Mesendoderm (in vitro differentiated cells): ENCODE measurements around the gene ERCC4.

Experiments
- DNase-seq: peaks from one replicate; pipeline ENCODE4 v3.0.0; 2013
- H2AK5ac ChIP-seq: 2 replicates; pipeline ENCODE4 v1.6.1; 2013; ENCODE audit warnings: low read length, inconsistent platforms
- H2BK120ac ChIP-seq: 2 replicates; pipeline ENCODE4 v1.6.1; 2013; ENCODE audit warnings: low read depth, mild to moderate bottlenecking, low read length, moderate library complexity, mixed read lengths
- H2BK15ac ChIP-seq: replicated peaks from 2 replicates; pipeline ENCODE4 v1.6.1; 2013; ENCODE audit warnings: low read depth, mild to moderate bottlenecking, moderate library complexity
- H2BK5ac ChIP-seq: 2 replicates; pipeline ENCODE4 v1.6.1; 2013; ENCODE audit warnings: low read length, inconsistent platforms
- H3K18ac ChIP-seq: 2 replicates; pipeline ENCODE4 v1.6.1; 2013; ENCODE audit warnings: mild to moderate bottlenecking, low read length, mixed read lengths
- H3K23ac ChIP-seq: one replicate; pipeline ENCODE4 v1.6.1; 2013; ENCODE audit warnings: low read length
- H3K27ac ChIP-seq: 2 replicates; pipeline ENCODE4 v1.5.1; 2013; ENCODE audit warnings: low read depth, mild to moderate bottlenecking, inconsistent platforms, low read length, moderate library complexity
- H3K27me3 ChIP-seq: 2 replicates; pipeline ENCODE4 v1.6.1; 2013; ENCODE audit warnings: low read length, control low read depth, mild to moderate bottlenecking, inconsistent platforms; ENCODE audit not compliant: insufficient read depth, poor library complexity
- H3K36me3 ChIP-seq: 2 replicates; pipeline ENCODE4 v1.6.1; 2013; ENCODE audit warnings: low read length, inconsistent platforms; ENCODE audit not compliant: control insufficient read depth, insufficient read depth
- H3K4ac ChIP-seq: one replicate; pipeline ENCODE4 v1.6.1; 2013; ENCODE audit warnings: low read depth, mild to moderate bottlenecking, low read length, moderate library complexity
- H3K4me1 ChIP-seq: 2 replicates; pipeline ENCODE4 v1.6.1; 2013; ENCODE audit warnings: low read depth, low read length, inconsistent platforms; ENCODE audit not compliant: control insufficient read depth
- H3K4me2 ChIP-seq: 2 replicates; pipeline ENCODE4 v1.6.1; 2013; ENCODE audit warnings: low read length
- H3K4me3 ChIP-seq: 2 replicates; pipeline ENCODE4 v1.5.1; 2013; ENCODE audit warnings: mild to moderate bottlenecking, low read length
- H3K56ac ChIP-seq: one replicate; pipeline ENCODE4 v1.6.1; 2013; ENCODE audit warnings: low read length
- H3K79me1 ChIP-seq: 2 replicates; pipeline ENCODE4 v1.6.1; 2013; ENCODE audit warnings: low read length, inconsistent platforms
- H3K79me2 ChIP-seq: 2 replicates; pipeline ENCODE4 v1.6.1; 2013; ENCODE audit warnings: mild to moderate bottlenecking, low read length; ENCODE audit not compliant: control insufficient read depth, insufficient read depth
- H3K9ac ChIP-seq: 2 replicates; pipeline ENCODE4 v1.6.1; 2013; ENCODE audit warnings: low read length, inconsistent platforms
- H4K5ac ChIP-seq: one replicate; pipeline ENCODE4 v1.6.1; 2013; ENCODE audit warnings: low read length
- H4K8ac ChIP-seq: one replicate; pipeline ENCODE4 v1.6.1; 2013; ENCODE audit warnings: low read depth, mild to moderate bottlenecking, control low read depth, low read length, moderate library complexity
- WGBS: extraction: QIAGEN DNeasy Blood & Tissue Kit; methylation state at CpG from one replicate; pipeline ENCODE4 v1.1.7; 2013; ENCODE audit warnings: low lambda C conversion rate, missing lambda C conversion rate; ENCODE audit not compliant: insufficient coverage; ENCODE audit errors: extremely low coverage; 5-methylcytosine and 5-hydroxymethylcytosine counted together

Gene ERCC4

DNA sequence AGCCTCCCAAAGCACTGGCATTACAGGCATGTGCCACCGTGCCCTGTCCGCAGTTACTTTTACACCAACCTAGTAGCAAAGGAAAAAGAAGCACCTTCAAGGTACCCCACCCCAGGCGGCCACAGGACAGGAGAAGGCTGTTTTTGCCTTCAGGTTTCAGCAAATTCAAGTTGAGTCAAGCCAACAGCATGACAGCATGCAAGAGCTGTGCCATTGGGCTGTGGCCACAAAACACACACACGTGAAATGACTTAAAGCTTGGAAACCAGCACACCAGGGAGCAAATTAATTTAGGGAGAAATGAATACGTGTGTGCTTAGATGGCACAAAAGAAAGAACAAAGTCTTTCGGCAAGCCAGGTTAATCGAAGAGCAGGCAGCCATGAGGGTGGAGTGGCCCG lies 39.7 kb downstream of the ERCC4 start:
- WGBS: no CpG with 5 or more reads among the region's 8 CpGs
- no peak overlapping the region for H3K4me2 ChIP-seq

DNA sequence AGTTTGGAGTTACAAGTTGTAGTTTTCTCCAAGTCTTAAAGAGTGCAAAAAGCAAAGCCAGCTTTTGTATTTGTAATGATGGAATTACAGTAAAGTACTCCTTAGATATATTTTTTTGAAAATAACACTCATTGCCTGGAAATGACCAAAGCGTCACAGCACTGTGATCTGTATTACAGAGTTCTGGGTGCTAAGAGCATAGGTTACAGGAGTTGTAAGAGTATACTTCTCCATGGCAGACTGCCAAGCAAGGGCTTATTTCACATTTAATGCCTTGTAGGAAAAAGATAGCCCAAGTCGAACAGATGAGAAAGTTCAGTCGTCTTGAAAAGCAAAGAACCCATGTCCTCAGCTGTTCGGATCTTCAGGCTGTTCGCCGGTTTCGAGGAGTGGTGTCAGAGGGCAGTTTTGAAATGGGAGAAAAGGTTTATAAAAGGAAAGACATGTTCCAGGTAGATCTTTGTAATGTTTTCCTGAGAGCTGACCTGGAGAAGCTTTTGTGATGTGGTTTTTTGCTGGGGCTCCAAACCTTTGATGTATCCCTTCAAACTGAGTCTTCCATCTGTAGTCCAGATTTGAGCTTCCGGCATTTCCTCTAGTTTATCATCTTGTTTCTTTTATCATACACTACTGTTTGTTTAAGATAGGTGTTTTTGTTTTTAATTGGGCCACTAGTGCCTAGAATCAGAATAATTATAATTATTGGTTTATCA lies 41.3 kb downstream of the ERCC4 start:
- DNase-seq: no peak
- no peak overlapping the region for H2BK5ac ChIP-seq
- WGBS: no CpG with 5 or more reads among the region's 8 CpGs
- H3K27ac ChIP-seq: no peak overlapping the region
- no peak overlapping the region for H3K23ac ChIP-seq
- H3K4me1 ChIP-seq: peaks cover 8% of the 10 kb centered on the region
- H2BK120ac ChIP-seq: no peak overlapping the region
- H3K4ac ChIP-seq: no peak overlapping the region
- H2AK5ac ChIP-seq: no peak overlapping the region
- no peaks in the 10 kb centered on the region for H3K79me1 ChIP-seq
- H4K5ac ChIP-seq: no peak overlapping the region
- no peak overlapping the region for H3K9ac ChIP-seq
- H3K4me3 ChIP-seq: no peak overlapping the region
- no peaks in the 10 kb centered on the region for H3K27me3 ChIP-seq
- H4K8ac ChIP-seq: no peak overlapping the region
- no peaks in the 10 kb centered on the region for H3K79me2 ChIP-seq
- H2BK15ac ChIP-seq: peak overlapping the region; percentile 85
- H3K18ac ChIP-seq: no peak overlapping the region
- no peak overlapping the region for H3K56ac ChIP-seq
- no peaks in the 10 kb centered on the region for H3K36me3 ChIP-seq
- H3K4me2 ChIP-seq: no peak overlapping the region

More for the DNA sequence above, 39.7 kb downstream of the ERCC4 start:
- DNase-seq: no peak
- Histone ChIP-seq H3K27me3 (no peaks in the 10 kb centered on the region), H3K9ac (no peak overlapping the region), H2BK120ac (no peak overlapping the region), H4K5ac (no peak overlapping the region), H3K36me3 (no peaks in the 10 kb centered on the region), H3K18ac (no peak overlapping the region), H2AK5ac (no peak overlapping the region), H3K79me1 (no peaks in the 10 kb centered on the region), H2BK5ac (no peak overlapping the region), H3K4ac (no peak overlapping the region), H3K4me3 (no peak overlapping the region), H3K79me2 (no peaks in the 10 kb centered on the region), H2BK15ac (no peak overlapping the region), H4K8ac (no peak overlapping the region), H3K56ac (no peak overlapping the region), H3K4me1 (peaks cover 8% of the 10 kb centered on the region), H3K27ac (no peak overlapping the region), H3K23ac (no peak overlapping the region)

DNA sequence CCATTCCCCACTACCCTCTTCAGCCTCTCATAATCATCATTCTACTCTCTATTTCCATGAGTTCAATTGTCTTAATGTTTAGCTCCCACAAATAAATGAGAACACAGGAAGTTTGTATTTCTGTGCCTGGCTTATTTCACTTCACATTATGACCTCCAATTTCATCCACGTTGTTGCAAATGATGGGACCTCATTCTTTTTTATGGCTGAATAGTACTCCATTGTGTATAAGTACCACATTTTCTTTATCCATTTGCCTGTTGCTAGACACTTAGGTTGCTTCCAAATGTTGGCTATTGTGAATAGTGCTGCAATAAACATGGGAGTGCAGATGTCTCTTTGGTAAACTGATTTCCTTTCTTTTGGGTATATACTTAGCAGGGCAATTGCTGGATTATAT lies 42.3 kb downstream of the ERCC4 start:
- no peak overlapping the region for H4K8ac ChIP-seq
- H3K23ac ChIP-seq: no peak overlapping the region
- no peak overlapping the region for H2BK120ac ChIP-seq
- H3K27me3 ChIP-seq: no peaks in the 10 kb centered on the region
- H3K4me3 ChIP-seq: no peak overlapping the region
- H3K4me1 ChIP-seq: peaks cover 5% of the 10 kb centered on the region
- WGBS: no CpG with 5 or more reads among the region's 1 CpG
- H3K18ac ChIP-seq: no peak overlapping the region
- no peak overlapping the region for H2BK5ac ChIP-seq
- H3K4ac ChIP-seq: no peak overlapping the region
- no peak overlapping the region for H3K9ac ChIP-seq
- H3K79me2 ChIP-seq: no peaks in the 10 kb centered on the region
- no peak overlapping the region for H4K5ac ChIP-seq
- H3K79me1 ChIP-seq: no peaks in the 10 kb centered on the region
- no peak for DNase-seq
- H3K4me2 ChIP-seq: no peak overlapping the region
- no peak overlapping the region for H2BK15ac ChIP-seq
- no peaks in the 10 kb centered on the region for H3K36me3 ChIP-seq
- H3K27ac ChIP-seq: no peak overlapping the region
- H2AK5ac ChIP-seq: no peak overlapping the region
- no peak overlapping the region for H3K56ac ChIP-seq

DNA sequence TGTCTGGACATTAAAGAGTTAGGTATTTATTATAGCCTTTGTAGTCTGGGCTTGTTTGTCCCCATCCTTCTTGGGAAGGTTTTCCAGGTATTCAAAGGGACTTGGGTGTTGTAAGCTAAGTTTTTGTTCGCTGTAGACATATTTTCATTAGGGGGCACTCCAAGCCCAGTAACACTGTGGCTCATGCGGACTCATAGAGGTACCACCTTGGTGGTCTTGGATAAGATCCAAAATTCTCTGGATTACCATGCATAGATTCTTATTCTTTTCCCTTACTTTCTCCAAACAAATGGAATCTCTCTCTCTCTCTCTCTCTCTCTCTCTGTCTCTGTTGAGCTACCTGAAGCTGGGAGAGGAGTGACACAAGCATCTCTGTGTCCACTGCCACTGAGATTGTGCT lies 48.9 kb downstream of the ERCC4 start:
- Histone ChIP-seq H2BK15ac (no peak overlapping the region), H3K4ac (no peak overlapping the region), H3K79me1 (no peaks in the 10 kb centered on the region), H3K4me2 (no peak overlapping the region), H4K8ac (no peak overlapping the region), H2BK120ac (no peak overlapping the region), H4K5ac (no peak overlapping the region), H3K4me1 (no peaks in the 10 kb centered on the region), H3K4me3 (no peak overlapping the region), H3K56ac (no peak overlapping the region), H3K36me3 (no peaks in the 10 kb centered on the region), H2BK5ac (no peak overlapping the region), H2AK5ac (no peak overlapping the region), H3K79me2 (no peaks in the 10 kb centered on the region), H3K23ac (no peak overlapping the region), H3K9ac (no peak overlapping the region), H3K27me3 (no peaks in the 10 kb centered on the region), H3K27ac (no peak overlapping the region), H3K18ac (no peak overlapping the region)
- DNase-seq: no peak
- no CpG with 5 or more reads among the region's 2 CpGs for WGBS

DNA sequence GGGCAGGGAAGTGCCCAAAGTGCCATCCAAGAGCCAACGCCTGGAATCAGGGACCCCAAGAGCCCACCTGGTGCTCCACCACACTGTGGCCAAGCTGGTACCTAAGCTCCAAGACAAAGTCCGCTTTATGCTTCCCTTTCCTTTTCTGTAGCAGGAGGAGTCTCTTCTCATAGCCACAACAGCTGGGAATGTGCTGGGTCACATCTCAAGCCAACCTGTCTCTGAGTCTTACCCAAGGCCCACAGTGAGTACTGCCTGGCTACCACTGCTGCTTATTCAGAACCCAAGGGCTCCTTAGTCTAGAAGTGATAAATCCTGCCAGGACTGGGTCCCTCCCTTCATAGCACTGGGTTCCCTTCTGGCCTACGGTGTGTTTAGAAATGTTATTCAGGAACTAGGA lies 49.8 kb downstream of the ERCC4 start:
- H2AK5ac ChIP-seq: no peak overlapping the region
- DNase-seq: no peak
- H2BK120ac ChIP-seq: no peak overlapping the region
- H3K18ac ChIP-seq: no peak overlapping the region
- no peak overlapping the region for H2BK15ac ChIP-seq
- no peaks in the 10 kb centered on the region for H3K27me3 ChIP-seq
- H4K5ac ChIP-seq: no peak overlapping the region
- H2BK5ac ChIP-seq: no peak overlapping the region
- no CpG with 5 or more reads among the region's 3 CpGs for WGBS
- no peaks in the 10 kb centered on the region for H3K36me3 ChIP-seq
- H3K4me1 ChIP-seq: no peaks in the 10 kb centered on the region
- no peak overlapping the region for H3K56ac ChIP-seq
- H3K79me2 ChIP-seq: no peaks in the 10 kb centered on the region
- no peak overlapping the region for H3K9ac ChIP-seq
- no peak overlapping the region for H3K23ac ChIP-seq
- H3K27ac ChIP-seq: no peak overlapping the region
- H3K4me2 ChIP-seq: no peak overlapping the region
- no peak overlapping the region for H4K8ac ChIP-seq
- H3K4ac ChIP-seq: no peak overlapping the region
- H3K4me3 ChIP-seq: no peak overlapping the region
- H3K79me1 ChIP-seq: no peaks in the 10 kb centered on the region
